Calu3 (cell line): ENCODE data around the gene ITCH. TPM values are rescaled to one million over a fixed set of nuclear protein-coding genes. Genes with fewer than 3 reads are reported as not detected.
"Not testable (repeated sequence)": the region's sequence is repeated elsewhere in the genome, so short reads cannot be mapped to it uniquely, and the experiment has no call there.

Experiments
- BruUV-seq: library from RNA; stranded (reverse); fragments of 400-500 nt; replicated peaks from 2 replicates; lab custom pipeline; 2021; lab: Mats Ljungman, UMichigan
- CTCF ChIA-PET: fragments of 300-600 bp; sonication (Branson Sonifier 250); formaldehyde crosslinking; loops from one replicate; lab custom pipeline; 2022; ENCODE audit warnings: antibody characterized with exemption; lab: Charles Lee
- DNase-seq: peaks from one replicate; pipeline ENCODE4 v3.0.0; 2022
- H3K27ac Mint-ChIP-seq: one replicate; pipeline ENCODE4 v1.8.0; 2022; ENCODE audit warnings: mixed read lengths; ENCODE audit not compliant: unreplicated experiment
- H3K27me3 Mint-ChIP-seq: one replicate; pipeline ENCODE4 v1.8.0; 2022; ENCODE audit warnings: mixed read lengths; ENCODE audit not compliant: unreplicated experiment
- H3K36me3 Mint-ChIP-seq: one replicate; pipeline ENCODE4 v1.8.0; 2022; ENCODE audit warnings: mild to moderate bottlenecking, moderate library complexity, mixed read lengths; ENCODE audit not compliant: insufficient read depth, unreplicated experiment
- H3K4me1 Mint-ChIP-seq: one replicate; pipeline ENCODE4 v1.8.0; 2022; ENCODE audit warnings: mild to moderate bottlenecking, low read depth, mixed read lengths; ENCODE audit not compliant: unreplicated experiment
- H3K4me3 Mint-ChIP-seq: one replicate; pipeline ENCODE4 v1.8.0; 2022; ENCODE audit warnings: mild to moderate bottlenecking, low read depth, moderate library complexity, mixed read lengths; ENCODE audit not compliant: unreplicated experiment
- H3K9me3 Mint-ChIP-seq: one replicate; pipeline ENCODE4 v1.8.0; 2022; ENCODE audit warnings: low read depth, mixed read lengths; ENCODE audit not compliant: unreplicated experiment
- CTCF ChIP-seq: fragments of 200-600 bp; IDR thresholded peaks from one replicate; pipeline ENCODE4 v1.8.0; 2022; ENCODE audit warnings: antibody characterized with exemption; ENCODE audit not compliant: unreplicated experiment
- intact Hi-C: fragments of 100-400 bp; cut with micrococcal nuclease; formaldehyde crosslinking; loops from one replicate; pipeline ENCODE4 v1.10.0; 2022; ENCODE audit not compliant: unreplicated experiment
- total RNA-seq: library from RNA; stranded (reverse); gene quantifications from 2 replicates; pipeline ENCODE4 v1.2.3, GENCODE V29; 2022

The ITCH gene
- total RNA-seq, 1 experiment from 2014 or later = 91.6 TPM

GRCh38 chr20:34328928-34329677 lies 34.0 kb upstream of the ITCH start:
- intact Hi-C loops = no loop called here
- Mint-ChIP-seq H3K4me1 (no peaks in the 10 kb centered on the region), H3K9me3 (no peaks in the 10 kb centered on the region), H3K27ac (no peak overlapping the region), H3K27me3 (no peaks in the 10 kb centered on the region), H3K36me3 (no peaks in the 10 kb centered on the region), H3K4me3 (no peak overlapping the region)
- no peak for TF ChIP-seq CTCF
- BruUV-seq = no TSS peak
- CTCF ChIA-PET = interaction anchor here (0.7 kb wide), 1 partner anchor 33 kb away, joined by 3 read pairs; no protein-coding TSS in a partner anchor
- no peak for DNase-seq

- intact Hi-C loops, H3K36me3 Mint-ChIP-seq: not testable (repeated sequence)
Observed at GRCh38 chr20:34330861-34331544, 32.1 kb upstream of the ITCH start.

DNA sequence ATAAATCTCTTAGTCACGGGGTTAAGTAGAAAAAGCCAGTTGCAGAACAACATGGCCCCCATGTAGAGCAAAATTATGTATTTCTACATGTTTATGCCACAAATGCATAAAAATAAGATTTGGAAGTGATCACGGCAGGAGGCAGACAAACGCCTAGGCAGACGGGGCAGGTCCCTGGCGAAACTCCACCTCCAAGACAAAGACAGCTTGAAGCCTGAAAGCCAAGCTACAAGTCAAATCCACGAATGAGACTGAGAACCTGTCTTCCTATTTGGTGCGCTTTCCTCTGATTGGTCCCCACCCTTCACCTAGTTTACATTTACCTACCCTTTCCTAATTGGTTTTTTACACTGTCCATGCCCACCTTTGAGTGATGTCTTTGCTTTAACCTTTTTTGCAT lies 31.2 kb upstream of the ITCH start:
- H3K36me3 Mint-ChIP-seq = no peaks in the 10 kb centered on the region
- H3K27ac Mint-ChIP-seq = no peak overlapping the region
- intact Hi-C loops = no loop called here
- no peak for TF ChIP-seq CTCF
- no peak overlapping the region for H3K4me3 Mint-ChIP-seq
- no peaks in the 10 kb centered on the region for H3K9me3 Mint-ChIP-seq
- H3K27me3 Mint-ChIP-seq = no peaks in the 10 kb centered on the region
- DNase-seq = no peak
- H3K4me1 Mint-ChIP-seq = peaks cover 19% of the 10 kb centered on the region
- no TSS peak for BruUV-seq
- CTCF ChIA-PET = no interaction called here

More at GRCh38 chr20:34330861-34331544, 32.1 kb upstream of the ITCH start:
- not testable (repeated sequence) for H3K27ac Mint-ChIP-seq, DNase-seq, H3K27me3 Mint-ChIP-seq, H3K4me3 Mint-ChIP-seq, BruUV-seq, H3K9me3 Mint-ChIP-seq
- CTCF ChIA-PET = interaction anchor here (0.7 kb wide), 1 partner anchor 70 kb away, joined by 6 read pairs; no protein-coding TSS in a partner anchor
- H3K4me1 Mint-ChIP-seq = peaks cover 17% of the 10 kb centered on the region

DNA sequence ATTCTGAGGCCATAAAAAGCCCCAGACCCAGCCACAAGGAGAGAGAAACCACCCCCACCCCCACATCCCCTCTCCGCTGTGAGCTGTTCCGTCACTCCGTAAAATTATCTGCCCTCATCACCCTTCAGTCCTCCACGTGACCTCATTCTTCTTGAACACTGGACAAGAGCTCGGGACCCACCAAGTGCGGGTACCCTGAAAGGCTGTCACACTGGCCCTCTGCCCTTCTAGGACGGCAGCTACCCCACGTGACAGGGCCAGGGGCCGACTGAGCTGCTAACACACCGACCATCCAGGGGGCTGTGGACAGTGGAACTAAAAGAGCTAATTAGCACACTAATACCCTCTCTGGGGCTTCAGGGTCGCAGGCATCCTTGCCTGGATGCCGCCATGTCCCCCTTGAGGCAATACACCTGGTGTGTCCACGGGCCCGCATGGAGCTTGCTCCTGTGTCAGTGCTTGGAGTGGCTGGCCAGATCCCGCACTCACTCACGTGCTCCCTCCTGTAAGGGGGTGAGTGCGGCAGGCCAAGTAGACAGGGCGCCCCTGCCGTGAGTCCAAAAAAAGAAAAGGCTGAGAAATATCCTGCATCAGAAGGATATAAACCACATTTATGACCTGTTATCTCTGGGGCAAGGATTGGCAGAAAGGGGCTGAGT lies 30.7 kb upstream of the ITCH start:
- no peak overlapping the region for H3K4me3 Mint-ChIP-seq
- H3K36me3 Mint-ChIP-seq = no peaks in the 10 kb centered on the region
- H3K27ac Mint-ChIP-seq = no peak overlapping the region
- no TSS peak for BruUV-seq
- TF ChIP-seq CTCF = no peak
- H3K4me1 Mint-ChIP-seq = peaks cover 19% of the 10 kb centered on the region
- intact Hi-C loops = no loop called here
- DNase-seq = no peak
- H3K27me3 Mint-ChIP-seq = no peaks in the 10 kb centered on the region
- H3K9me3 Mint-ChIP-seq = no peaks in the 10 kb centered on the region
- CTCF ChIA-PET = interaction anchor here (0.6 to 0.7 kb wide), 4 partner anchors 18 to 167 kb away, joined by 3 to 5 read pairs (median 3); no protein-coding TSS in a partner anchor
